ENCODE measurements around the gene COPE.
"Not testable (repeated sequence)": the region's sequence is repeated elsewhere in the genome, so short reads cannot be mapped to it uniquely, and the experiment has no call there.

COPE gene

GRCh38 chr19:18939922-18940768 is 21.0 kb upstream of the COPE start:
- no peak for DNase-seq

DNA sequence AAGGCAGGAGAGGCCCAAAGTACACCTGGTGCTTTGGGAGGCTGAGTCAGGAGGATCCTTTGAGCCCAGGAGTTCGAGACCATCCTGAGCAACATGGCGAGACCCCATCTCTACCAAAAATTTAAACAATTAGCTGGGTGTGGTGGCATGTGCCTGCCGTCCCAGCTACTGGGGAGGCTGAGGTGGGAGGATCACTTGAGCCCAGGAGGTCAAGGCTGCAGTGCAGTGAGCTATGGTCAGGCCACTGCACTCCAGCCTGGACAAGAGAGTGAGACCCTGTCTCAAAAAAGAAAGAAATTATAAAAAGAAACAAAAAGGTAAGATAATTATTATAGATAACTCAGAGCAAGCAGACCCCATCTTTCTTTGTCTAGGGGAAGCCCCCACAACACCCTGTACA is 20.0 kb upstream of the COPE start:
- no peak for DNase-seq

DNA sequence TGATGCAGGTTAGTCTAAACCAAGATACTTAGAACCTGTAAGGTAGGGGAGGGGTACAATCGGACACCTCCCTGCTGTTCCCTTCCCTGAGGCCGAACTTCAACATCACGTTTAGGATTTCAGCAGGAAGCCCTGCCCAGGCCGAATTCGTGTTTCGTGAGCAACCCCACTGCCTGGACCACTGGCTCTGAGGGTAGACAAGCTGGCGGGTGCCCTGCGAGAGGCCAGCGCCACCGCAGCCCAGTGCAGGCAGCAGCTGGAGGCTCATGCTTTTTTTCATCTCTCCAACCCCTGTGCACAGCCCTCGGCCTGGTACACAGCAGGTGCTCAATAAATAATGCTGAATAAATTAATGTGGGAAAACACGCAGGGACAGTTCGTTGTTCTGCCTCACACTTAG is 14.1 kb upstream of the COPE start:
- no peak for DNase-seq

DNA sequence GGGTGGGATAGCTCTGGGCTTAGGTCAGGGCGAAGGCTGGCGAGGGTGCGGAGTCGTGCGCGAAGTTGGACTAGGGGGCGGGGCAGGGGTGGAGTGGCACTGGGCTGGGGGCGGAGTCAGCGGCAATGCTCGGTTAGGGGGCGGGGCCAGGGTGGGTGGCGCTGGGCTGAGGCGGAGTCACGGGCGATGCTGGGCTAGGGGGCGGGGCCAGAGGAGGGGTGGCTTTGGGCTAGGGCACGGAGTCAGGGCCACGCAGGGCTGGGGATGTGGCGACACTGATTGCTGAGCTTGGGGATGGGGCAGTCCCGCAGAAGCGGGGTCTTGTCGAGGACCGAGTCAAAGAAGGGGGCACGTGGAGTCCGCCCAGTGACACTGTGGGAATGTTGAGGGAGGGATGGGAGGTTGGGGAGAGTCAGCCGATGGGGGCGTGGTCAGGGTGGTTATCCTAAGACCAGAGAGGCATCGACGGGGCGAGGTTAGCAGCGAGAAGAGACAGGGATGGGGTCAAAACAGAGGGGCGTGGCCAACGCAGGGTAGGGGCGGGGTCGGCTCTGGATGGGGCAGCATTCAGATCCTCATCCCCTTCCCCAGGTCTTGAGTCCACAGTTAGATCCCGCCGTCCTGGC is 13.1 kb upstream of the COPE start:
- peak; percentile 98 for DNase-seq

GRCh38 chr19:18931316-18932162 is 12.4 kb upstream of the COPE start:
- no peak for DNase-seq

DNA sequence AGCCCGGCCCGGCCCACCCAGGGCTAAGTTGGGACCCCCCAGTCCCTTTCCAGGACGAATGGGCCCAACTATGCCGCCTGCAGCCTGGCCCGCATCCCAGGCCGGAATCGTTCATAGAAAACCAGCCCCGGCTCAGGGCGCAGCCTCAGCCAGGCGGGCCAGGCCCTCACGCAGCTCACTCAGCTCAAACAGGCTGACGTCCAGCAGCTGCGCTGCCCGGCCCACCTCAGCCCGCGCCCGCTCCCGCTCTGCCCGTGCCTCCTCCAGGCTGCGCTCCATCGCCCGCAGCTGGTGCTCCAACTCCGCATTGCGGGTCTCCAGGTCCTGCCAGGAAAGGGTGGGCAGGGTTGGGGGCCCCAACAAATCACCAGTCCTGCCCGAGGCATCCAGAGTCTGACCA is 10.1 kb upstream of the COPE start:
- DNase-seq, result no peak

DNA sequence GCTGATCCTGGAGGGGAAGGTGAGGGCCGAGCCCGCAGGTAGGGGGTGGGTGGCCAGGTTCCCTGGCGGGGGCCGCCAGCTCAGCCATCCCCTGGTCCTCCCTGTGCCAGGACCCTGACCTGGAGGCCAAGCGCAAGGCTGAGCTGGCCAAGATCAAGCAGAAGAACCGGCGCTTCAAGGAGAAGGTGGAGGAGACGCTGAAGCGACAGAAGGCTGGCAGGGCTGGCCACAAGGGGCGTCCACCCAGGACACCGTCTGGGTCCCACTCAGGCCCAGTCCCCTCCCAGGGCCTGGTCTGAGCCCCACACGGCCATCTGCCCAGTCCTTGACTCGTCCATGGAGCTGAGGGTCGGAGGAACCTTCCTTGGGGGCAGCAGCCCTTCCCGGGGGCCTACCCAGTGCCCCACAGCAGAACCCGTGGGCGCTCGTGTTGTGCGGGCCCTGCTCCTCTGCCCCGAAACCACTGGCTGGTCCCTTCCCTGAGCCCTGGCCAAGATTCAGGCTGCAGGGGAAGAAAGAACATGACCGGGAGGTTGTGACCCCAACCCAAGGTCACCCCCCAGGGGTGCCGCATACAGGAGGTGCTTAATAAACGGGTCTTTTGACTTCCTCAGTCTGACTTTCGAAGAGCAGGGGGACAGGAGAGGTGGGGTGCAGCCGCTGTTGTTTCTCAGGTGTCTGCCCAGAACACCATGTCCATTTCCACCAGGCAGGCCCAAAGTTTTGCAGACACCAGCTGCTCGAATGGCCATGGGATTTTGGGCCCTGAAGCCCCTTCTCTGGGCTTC is 9.0 kb upstream of the COPE start:
- DNase-seq, result no peak

- no peak for DNase-seq
Measured at GRCh38 chr19:18924684-18925213, 5.6 kb upstream of the COPE start.

DNA sequence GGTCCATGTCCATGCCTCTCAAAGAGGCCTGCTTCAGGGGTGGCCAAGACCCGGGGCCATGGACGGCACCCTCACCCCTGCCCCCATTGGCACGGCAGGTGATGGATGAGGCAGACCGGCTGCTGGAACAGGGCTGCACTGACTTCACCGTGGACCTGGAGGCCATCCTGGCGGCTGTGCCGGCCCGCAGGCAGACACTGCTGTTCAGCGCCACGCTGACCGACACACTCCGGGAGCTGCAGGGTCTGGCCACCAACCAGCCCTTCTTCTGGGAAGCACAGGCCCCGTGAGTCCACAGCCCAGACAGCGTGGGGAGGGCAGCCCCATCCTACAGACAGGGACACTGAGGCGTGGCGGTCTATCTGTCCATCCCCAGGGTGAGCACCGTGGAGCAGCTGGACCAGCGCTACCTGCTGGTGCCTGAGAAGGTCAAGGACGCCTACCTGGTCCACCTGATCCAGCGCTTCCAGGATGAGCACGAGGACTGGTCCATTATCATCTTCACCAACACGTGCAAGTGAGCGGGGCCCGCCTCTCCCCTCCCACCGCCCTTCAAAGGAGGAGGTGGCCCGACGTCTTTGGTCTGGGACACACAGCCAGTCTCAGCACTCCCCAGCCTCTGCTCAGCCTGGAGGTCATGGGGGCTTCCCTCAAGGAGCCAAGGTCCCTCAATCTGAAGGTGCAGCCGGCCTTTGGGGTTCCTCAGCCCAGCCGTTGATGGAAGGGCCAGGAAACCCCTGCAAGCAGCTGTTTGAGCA is 3.2 kb upstream of the COPE start:
- DNase-seq, result no peak

GRCh38 chr19:18921593-18921992 is 2.4 kb upstream of the COPE start:
- no peak for DNase-seq

DNA sequence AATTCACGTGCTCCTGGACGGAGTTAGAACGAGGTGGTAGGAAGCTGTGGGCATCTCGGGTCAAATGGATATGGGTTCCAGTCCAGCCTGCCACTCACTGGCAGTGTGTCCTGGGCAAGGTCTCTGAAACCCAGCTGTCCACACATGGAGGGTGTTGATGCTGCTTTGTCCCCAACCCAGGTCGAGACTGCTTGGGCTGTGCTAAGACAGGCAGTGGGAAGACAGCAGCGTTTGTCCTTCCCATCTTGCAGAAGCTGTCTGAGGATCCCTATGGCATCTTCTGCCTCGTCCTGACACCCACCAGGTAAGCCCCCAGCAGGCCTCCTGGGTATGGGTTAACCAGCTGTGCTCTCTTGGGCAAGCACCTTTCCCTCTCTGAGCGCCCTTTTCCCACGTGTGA is 1.2 kb upstream of the COPE start:
- DNase-seq, result no peak

GRCh38 chr19:18919900-18920214 is 670 bp upstream of the COPE start:
- no peak for DNase-seq

- not testable (repeated sequence) for DNase-seq
Measured at GRCh38 chr19:18917593-18917992, 1.6 kb downstream of the COPE start.

- peak; percentile 69 for DNase-seq
Measured at GRCh38 chr19:18915639-18916038, 3.5 kb downstream of the COPE start.

DNA sequence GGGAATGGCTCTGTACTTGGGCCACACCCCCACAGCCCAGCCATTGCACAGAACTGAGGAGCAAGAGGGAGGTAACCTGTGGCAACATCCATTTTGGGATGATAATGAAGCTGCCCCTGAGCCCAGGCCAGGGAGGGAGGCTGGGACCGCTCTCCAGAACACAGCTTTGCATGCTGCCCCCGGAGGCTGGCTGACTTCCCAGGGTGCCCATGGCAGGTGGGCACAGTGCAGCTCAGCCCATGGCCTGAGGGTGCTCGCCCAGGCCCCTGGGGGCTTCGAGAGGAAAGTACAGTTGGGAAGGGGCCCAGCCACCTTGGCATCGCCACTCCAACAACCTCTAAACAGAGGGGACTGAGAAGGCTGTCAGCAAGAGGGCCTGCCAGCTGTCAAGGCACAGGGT is 5.7 kb downstream of the COPE start:
- DNase-seq, result no peak

DNA sequence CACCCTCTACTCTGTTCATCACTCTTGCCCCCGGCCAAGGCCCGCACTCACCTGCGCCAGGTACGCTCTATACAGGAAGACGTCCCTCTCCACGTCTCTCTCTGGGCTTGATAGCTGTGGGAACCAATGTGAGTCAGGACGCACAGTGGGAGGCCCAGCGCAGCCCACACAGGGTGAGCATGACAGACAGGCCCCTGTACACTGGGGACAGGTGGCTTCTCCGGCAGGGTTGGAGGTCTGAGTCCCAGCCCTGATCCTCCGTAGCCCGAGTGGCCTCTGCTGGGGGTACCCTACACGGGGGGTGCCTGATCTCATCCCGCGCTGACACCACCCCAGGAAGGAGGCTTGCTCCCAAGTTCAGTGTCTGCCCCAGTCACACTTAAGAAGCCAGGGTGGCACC is 6.3 kb downstream of the COPE start:
- DNase-seq, result no peak

DNA sequence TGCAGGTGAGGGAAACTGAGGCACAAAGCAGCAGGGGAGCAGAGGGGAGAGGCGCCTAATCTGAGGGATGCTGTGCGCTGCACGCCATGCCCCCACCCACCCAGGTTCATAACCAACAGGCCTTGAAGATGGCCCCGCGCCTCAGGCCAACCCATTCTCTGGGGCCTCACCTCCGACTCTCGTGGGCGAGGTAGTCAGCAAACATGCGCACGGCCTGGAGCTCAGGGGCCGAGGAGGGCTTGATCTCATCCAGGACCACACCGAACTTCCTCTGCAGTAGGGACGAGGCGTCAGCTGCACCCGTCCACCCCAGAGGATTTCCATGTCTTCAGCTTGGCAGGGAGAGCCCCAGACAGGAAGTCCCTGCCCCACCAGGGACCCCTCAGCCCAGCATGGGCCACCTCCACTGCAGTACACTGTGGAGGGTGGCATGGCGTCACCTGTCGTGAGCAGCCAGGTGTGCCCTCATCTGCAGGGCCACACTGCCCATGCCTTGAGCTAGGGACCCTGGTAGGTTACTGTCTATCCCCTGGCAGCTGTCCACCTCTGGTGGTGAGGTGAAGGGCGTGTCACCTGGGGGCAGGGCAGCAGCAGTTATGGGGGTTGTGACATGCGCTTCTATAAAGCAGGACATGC is 8.3 kb downstream of the COPE start:
- no peak for DNase-seq

GRCh38 chr19:18910010-18910409 is 9.2 kb downstream of the COPE start:
- DNase-seq, result no peak

GRCh38 chr19:18908917-18909619 is 10.1 kb downstream of the COPE start:
- no peak for DNase-seq

DNA sequence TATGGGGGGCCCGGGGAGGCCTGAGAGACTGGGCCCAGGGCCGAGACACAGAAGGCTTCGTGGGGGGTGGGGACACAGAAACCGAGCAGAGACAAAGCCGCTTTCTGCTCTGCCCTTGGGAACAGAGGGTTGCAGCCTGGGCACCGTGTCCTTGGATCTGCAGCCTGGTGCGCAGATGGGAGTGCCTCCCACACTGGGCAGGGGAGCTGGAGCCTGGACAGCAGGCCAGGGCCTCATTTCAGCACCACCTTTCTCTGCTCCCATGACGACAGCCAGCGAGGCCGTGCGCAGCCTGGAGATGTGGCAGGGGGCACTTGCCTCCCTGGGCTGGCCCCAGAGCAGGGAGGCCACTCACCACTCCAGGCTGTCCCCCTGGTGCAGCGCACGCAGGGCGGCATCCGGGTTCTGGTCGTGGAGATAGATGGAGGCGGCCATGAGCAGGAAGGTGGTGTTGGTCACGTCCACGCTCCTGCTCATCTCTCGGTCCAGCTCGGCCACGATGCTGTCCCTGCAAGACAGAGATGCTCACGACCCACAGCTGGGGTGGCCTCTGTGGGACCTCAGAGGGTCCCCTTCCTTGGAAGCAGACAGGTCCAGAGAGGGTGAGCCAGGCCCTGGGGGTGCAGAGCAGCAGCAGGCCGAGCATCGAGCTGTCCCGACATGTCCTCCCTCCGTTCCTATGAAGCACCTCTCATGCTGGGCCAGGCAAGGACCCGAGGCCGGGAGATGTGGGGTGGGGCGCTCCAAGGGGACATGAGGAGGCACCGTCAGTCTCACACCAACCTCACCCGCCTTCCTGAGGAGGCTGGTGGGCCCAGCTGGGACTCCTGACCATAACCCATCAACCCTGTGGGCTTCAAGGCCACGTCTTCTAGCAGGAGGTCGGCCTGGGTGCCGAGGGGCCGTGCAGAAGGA is 12.3 kb downstream of the COPE start:
- DNase-seq, result no peak
